HG03571 (cell line): ENCODE measurements around the gene CDC42SE2.
A peak's percentile ranks its signal among the peaks of the same experiment; 100 is the strongest.
"Not testable (repeated sequence)": the region's sequence is repeated elsewhere in the genome, so short reads cannot be mapped to it uniquely, and the experiment has no call there.

ENCODE experiments used
- ATAC-seq: cut with Tn5 transposase; IDR thresholded peaks from one replicate; pipeline ENCODE4 v1.9.1; 2021; ENCODE audit not compliant: unreplicated experiment

Gene CDC42SE2

DNA sequence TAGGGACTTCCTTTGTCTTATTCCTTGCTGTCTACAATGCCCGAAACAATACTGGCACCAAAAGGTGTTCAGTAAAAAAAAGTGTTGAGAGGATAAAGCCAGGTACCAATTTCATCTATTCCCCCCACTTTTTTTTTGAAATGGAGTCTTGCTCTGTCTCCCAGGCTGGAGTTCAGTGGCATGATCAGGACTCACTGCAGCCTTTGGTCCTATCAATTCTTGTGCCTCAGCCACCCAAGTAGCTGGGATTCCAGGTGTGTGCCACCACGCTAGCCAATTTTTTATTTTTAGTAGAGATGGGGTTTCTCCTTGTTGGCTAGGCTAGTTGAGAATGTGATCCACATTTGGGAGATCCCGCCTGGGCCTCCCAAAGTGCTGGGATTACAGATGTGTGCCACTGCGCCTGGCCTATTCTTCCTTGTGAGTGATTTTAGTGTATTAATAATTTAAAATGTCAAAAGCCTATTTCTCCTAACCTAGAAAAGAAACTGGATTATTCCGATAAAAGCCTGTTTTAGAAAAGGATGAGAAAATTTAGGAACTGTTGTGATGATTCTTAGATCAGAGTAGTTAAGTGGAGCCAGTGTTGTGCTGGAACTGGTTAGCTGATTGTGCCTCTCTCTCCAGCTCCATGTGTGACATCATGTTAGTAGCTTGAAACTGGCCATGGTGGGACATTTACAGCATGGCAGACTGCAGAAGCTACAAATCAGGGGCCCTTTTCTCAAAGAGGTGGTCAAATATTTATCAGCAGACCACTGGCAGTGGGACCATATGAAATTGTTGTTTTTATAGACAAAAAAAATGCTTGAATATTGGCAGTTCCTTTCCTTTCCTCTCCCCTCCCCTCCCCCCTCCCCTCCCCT, 14.3 kb downstream of the CDC42SE2 start:
- no peak for ATAC-seq

DNA sequence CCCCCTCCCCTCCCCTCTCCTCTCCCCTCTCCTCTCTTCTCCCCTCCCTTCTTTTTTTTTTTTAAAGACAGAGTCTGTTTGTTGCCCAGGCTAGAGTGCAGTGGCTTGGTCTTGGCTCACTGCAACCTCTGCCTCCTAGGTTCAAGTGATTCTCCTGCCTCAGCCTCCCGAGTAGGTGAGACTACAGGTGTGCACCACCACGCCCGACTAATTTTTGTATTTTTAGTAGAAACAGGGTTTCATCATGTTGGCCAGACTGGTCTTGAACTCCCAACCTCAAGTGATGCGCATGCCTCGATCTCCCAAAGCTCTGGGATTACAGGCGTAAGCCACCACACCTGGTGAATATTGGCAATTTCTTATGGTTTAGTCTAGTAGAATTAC, 14.9 kb downstream of the CDC42SE2 start:
- not testable (repeated sequence) for ATAC-seq

DNA sequence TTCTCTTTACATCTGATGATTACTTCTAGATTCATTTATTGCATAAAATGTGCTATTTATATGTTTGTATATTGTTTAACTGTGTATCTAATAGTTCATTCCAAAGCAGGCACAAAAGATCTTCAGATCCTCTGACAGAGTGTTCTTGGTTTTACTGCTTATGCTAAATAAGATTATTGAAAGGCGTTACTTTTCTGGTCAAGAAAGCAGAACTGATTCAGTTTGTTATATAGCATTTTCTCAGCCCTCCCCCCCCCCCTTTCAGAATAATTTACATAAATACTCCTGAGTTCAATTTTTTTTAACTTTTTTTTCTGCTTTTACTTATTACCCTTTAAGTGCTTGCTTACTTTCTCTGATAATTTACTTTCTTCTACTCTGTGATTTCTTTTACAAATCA, 15.4 kb downstream of the CDC42SE2 start:
- ATAC-seq = peak; percentile 29

DNA sequence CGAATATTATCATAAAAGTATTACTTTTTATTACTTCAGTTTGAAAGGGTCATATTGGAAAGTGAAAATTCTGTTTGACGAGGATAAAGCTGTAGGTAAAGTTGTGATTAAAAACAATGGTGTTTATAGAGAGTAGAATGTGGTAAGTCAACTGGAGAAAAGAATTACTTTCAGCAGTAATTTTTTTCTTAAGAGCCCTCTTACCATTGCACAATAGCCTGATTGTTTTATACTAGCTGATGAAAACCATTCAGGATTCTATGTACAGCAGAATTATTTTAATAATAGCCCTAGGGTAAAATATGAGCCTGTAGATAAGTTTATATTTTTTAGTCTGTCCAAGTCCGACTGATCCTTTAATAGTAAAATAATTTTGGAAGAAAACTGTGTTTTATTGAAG, 16.6 kb downstream of the CDC42SE2 start:
- no peak for ATAC-seq

DNA sequence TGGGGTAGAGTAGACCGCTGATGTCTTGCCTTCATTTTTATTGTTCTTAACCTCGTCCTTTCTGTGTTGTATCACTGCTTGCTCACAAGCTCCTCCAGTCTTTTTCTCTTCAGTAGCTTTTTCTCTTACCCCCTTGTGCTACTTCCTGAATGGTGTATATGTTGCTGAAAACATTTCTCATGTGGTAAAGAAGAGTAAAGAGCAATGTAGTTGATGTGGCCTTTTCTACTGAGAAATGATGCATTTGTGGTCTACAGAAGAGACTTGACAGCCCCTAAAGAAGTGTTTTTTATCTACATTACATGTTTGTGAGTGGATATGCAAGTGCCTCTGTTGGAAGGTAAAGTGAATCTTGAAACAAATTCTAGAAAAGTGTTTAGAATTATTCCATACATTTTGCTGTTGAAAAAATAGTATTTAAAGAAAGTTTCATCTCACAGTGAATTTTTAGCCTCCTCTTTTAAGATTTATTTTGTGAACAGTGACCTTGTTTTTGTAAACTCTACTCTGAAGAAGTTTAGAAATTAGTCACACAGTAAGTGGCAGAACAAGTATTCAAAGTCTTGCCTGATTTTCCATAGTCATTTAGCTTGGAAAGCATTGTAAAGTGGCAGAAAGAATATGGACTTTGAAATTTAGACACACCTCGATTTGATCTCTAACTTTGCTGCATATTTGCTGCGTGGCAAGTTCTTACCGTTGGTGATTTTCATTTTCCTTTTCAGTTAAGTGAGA, 17.4 kb downstream of the CDC42SE2 start:
- no peak for ATAC-seq

DNA sequence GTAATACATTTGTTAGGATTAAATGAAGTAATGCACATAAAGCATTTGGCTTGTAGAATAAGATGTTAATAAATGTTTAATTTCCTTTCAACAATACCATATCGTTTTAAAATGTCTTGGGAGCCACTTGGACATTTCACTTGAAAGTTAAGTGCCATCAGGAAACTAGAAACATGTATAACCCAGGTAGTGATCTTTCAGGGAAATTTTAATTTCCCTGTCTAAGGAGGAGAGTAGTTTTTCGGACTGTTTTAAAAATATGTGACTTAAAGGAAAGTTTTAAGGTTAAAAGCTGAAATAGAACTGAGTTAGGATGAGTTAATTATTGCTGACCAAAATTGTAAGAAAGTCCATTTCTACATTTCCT, 18.0 kb downstream of the CDC42SE2 start:
- no peak for ATAC-seq

DNA sequence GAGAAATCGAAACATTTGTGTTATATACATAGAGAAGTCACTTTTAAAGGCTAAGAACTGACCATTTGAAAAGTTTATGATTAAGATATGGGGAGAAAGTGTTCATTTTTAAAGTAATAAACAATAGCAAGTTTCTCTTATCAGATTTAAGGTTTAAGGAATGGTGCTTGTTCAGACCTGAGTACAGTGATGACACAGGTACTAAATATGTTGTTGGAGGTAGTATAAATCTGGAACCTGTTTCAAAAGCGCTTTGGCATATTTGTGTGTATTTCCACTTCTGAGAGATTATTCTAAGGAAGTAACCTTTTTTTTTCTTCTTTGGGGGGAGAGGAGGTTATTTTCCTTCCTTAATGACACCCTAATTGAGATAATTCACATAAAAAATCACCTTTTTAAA, 18.4 kb downstream of the CDC42SE2 start:
- ATAC-seq = no peak

DNA sequence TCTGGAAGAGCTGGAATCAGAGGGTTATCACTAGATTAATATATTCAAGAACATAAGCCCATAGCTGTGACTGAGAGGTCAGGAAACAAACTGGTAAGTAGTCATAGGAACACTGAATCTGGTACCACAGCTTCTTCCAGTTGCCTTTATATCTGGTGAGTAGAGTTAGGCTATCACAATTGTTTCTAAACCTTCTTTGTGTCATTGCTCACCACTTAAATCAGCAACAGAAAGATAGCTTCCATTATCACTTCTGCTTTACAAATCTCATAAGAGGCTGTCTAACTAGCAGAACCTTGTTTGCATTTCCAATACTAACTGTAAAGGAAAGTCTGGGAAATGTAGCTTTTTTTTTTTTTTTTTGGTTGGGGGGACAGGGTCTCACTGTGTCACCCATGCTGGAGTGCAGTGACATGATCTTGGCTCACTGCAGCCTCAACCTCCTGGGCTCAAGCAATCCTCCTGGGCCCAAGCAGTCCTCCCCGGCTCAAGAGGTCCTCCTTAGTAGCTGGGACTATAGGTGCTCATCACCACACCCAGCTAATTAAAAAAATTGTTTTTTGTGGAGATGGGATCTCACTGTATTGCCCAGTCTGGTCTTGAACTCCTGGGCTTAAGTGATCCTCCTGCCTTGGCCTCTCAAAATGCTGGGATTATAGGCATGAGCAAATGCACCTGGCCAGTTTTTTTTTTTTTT, 22.0 kb downstream of the CDC42SE2 start:
- ATAC-seq = no peak

DNA sequence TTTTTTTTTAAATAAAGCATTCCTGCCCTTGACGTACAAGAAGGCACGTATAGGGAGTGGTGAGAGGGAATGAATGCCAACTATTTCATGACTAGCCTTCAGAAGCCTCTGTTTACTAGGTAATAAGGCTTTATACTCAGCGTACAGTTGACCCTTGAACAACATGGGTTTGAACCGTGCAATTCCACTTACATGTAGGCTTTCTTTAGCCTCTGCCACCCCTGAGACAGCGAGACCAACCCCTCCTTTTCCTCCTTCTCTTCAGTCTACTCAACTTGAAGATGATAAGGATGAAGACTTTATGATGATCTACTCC, 22.5 kb downstream of the CDC42SE2 start:
- no peak for ATAC-seq

DNA sequence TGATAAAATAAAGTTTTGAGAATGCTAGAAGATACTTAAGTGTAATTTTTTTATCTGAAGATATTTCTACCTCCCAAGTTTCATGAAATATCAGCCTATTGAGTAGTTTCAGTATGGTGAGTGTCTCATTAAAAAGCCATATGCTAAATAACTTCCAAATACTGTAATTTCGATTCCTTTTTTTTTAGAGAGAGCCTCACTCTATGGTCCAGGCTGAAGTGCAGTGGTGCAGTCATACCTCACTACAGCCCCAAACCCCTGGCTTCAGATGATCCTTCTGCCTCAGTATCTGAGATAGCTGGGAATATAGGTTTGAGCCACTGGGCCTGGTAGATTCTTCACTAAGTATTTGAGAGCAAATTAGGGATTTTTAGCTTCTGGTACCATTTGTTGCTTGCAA, 24.5 kb downstream of the CDC42SE2 start:
- no peak for ATAC-seq

DNA sequence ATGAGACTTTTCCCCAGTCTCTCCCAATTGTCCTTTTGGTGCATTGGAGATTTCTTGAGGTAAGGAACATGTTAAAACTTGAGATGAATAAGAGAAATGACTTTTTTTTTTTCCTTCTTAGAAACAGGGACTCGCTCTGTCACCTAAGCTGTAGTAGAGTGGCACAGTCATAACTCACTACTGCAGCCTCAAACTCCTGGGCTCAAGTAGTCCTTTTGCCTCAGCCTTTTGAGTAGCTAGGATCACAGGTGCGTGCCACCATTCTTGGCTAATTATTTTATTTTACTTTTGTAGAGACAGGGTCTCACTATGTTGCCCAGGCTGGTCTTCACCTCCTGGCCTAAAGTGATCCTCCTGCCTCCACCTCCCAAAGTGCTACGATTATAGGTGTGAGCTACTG, 25.9 kb downstream of the CDC42SE2 start:
- ATAC-seq = no peak

DNA sequence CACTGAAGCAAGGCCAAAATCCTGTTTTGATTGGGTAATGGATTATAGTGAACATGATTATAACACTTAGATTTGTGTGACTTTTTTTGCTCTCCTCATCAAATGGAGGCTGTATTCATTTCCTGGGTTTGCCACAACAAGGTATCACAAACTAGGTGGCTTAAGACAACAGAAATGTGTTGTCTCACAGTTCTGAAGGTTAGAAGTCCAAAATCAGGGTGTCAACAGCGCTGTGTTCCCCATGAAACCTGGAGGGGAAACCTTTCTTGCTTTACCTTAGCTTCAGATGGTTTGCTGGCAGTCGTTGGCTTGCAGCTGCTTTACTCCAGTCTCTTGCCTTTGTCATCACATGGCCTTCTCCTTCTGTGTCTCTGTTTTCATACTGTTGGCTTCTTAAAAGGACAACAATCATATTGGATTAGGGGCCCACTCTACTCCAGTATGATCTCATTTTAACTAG, 32.4 kb downstream of the CDC42SE2 start:
- ATAC-seq = no peak

DNA sequence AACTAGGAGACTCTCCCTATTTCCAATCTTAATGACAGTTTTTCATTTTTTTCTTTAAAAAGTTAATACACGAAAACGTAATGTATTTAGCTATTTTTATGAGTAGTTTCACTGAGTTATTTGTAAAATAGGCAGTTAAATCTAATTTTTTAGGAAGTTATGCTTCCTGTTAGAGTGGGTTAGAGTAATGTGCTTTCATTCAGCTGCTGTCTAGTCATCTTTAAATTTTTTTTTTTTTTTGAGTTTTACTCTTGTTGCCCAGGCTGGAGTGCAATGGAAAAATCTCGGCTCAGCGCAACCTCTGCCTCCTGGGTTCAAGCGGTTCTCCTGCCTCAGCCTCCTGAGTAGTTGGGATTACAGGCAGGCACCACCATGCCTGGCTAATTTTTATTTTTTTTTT, 34.0 kb downstream of the CDC42SE2 start:
- no peak for ATAC-seq

DNA sequence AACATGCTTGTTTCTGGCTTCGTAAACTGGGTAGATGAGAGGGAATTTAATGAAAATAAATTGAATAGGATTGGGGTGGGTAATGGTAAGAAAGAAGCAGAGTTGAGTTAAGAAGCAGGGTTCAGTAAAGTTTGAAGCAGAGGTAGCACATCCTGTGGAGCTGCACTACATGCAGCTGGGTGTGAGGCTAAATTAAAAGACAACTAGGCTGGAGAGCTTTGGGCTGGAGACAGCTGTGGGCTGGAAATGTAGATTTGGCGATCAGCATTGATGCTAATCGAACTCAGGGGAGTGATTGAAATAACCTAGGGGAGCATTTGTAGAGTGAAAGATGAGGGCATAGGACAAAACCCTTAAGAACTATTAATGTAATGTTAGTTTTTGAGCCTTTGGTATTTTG, 35.6 kb downstream of the CDC42SE2 start:
- ATAC-seq = no peak

DNA sequence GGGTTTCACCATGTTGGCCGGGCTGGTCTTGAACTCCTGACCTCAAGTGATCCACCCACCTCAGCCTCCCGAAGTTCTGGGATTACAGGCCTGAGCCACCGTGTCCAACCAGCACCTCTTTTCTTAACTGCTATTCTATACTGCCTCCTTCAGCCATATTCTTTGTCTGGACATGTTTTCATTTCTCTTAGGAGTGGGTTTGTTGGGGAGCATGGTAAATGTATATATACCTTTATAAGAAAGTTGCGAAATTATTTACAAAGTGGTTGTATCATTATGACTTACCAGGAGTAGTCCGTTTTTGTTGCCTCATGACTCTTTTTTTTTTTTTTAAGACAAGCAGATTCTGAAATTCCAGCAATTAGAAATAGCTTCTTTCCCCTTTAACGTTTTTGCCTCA, 38.7 kb downstream of the CDC42SE2 start:
- ATAC-seq = no peak

DNA sequence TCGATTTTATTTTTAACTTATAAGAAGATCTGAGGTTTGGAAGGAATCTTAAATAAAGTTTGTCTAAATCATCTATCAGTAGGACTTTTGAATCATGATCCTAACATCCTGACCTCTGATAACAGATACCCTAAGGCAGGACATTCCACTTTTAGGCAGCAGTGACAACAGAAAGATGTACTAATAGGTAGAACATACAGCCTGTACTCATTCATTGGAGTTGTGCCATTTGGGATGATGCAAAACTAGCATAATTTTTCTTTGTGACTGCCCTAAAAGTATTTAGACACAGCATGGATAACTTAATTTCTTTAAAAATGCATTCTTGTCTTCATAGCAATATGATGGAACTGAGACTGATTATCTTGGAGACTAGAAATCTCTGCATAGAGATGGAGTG, 39.7 kb downstream of the CDC42SE2 start:
- ATAC-seq = no peak

DNA sequence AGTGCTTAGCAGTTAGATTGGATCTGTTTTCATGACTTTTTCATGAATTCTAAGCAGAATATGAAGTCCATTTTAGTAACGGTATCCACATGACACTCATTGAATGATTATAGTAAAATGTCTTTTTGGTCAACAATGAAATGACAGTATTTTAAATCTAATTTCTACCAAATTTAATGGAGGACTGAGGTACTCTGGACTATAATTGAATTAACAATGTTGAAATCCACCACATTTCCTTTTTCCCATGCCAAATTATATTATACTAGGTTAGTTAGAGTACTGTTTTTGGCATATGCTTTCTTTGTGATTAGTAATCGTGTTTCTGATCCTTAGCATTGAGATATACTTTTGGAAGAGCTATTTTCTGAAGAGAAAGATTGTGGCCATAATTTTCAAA, 40.6 kb downstream of the CDC42SE2 start:
- no peak for ATAC-seq

DNA sequence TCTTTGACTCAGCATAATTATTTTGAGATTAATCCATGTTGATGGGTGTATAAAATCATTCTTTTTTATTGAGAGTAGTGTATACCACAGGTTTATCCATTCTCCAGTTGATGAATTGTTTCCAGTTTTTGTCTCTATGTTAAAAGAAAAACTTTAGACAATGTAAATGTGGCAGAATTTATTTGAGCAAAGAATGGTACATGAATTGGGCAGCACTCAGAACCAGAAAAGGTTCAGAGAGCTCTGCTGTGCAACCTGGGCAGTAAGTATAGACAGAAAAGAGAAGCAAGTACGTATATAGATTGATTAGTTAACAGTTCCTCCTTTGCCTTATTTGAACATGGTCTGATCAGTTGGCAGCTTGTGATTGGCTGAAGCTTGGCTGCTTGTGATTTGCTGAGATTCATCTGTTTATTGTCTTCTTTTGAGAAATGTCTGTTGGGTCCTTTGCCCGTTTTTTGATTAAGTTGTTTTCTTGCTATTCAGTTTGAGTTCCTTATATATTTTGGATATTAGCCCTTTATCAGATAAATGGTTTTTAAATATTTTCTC, 41.4 kb downstream of the CDC42SE2 start:
- ATAC-seq = no peak

DNA sequence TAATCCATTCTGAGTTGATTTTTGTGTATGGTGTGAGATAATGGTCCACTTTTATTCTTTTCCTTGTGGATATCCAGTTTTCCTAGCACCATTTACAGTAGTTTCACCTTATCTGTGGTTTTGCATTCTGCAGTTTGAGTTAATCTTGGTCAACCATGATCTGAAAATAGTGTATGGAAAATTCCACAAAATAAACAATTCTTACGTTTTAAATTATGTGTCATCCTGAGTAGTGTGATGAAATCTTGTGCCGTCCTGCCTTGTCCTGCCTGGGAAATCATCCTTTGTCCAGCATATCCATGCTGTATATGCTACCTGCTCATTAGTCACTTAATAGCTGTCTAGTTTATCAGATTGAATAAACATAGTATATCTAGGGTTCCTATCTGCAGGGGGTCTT, 42.1 kb downstream of the CDC42SE2 start:
- no peak for ATAC-seq

DNA sequence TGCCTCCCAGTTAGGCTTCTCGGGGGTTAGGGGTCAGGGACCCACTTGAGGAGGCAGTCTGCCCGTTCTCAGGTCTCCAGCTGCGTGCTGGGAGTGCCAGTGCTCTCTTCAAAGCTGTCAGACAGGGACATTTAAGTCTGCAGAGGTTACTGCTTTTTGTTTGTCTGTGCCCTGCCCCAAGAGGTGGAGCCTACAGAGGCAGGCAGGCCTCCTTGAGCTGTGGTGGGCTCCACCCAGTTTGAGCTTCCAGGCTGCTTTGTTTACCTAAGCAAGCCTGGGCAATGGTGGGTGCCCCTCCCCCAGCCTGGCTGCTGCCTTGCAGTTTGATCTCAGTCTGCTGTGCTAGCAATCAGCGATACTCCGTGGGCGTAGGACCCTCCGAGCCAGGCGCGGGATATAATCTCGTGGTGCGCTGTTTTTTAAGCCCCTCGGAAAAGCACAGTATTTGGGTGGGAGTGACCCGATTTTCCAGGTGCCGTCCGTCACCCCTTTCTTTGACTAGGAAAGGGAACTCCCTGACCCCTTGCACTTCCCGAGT, 48.5 kb downstream of the CDC42SE2 start:
- ATAC-seq = not testable (repeated sequence)

DNA sequence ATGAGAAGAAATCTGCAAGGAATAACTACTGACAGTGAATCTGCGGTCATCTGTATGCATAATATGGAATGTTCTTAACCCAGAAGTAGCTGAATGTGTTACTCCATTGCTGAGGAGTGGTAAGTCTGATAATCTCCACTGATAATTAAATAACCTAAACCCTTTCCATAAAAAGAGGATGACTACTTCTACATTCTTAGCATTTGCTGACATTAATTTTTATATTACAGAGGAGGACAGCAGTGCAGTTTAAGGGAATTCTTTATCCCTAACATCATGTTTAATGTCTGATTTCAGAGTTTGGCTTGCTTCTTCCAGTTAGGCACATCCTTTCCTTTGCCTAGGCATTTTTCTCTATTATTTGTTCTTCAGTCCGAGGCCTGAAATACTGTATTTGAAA, 52.2 kb downstream of the CDC42SE2 start:
- ATAC-seq = no peak
